GM19395 (cell line): ENCODE data around the gene GIPC1.
"Not testable (repeated sequence)": the region's sequence is repeated elsewhere in the genome, so short reads cannot be mapped to it uniquely, and the experiment has no call there.

Experiments used
- ATAC-seq: cut with Tn5 transposase; IDR thresholded peaks from one replicate; pipeline ENCODE4 v1.9.1; 2021; ENCODE audit warnings: mild to moderate bottlenecking, moderate library complexity; ENCODE audit not compliant: unreplicated experiment

The GIPC1 gene

GRCh38 chr19:14519245-14519859, 23.4 kb upstream of the GIPC1 start:
- no peak for ATAC-seq

GRCh38 chr19:14517840-14518505, 22.0 kb upstream of the GIPC1 start, which contains the start of gene DNAJB1:
DNAJB1 (minus strand) TSS chr19:14518397; CDS start chr19:14518349, 48 bp downstream.
- peak; percentile 57 for ATAC-seq

- ATAC-seq, result peak; percentile 1
Observed at GRCh38 chr19:14517446-14517839, 21.5 kb upstream of the GIPC1 start.

- ATAC-seq, result no peak
Observed at GRCh38 chr19:14516746-14517438, 21.0 kb upstream of the GIPC1 start.

- no peak for ATAC-seq
Observed at GRCh38 chr19:14516048-14516534, 20.2 kb upstream of the GIPC1 start.

GRCh38 chr19:14515501-14516047, 19.6 kb upstream of the GIPC1 start:
- ATAC-seq, result no peak

GRCh38 chr19:14514215-14514863, 18.4 kb upstream of the GIPC1 start:
- no peak for ATAC-seq

GRCh38 chr19:14512406-14512961, 16.6 kb upstream of the GIPC1 start:
- no peak for ATAC-seq

GRCh38 chr19:14511229-14511593, 15.3 kb upstream of the GIPC1 start:
- ATAC-seq, result no peak

GRCh38 chr19:14510311-14511228, 14.6 kb upstream of the GIPC1 start:
- no peak for ATAC-seq

GRCh38 chr19:14507704-14508542, 12.0 kb upstream of the GIPC1 start:
- ATAC-seq, result no peak

- no peak for ATAC-seq
Observed at GRCh38 chr19:14505488-14506239, 9.7 kb upstream of the GIPC1 start.

- ATAC-seq, result not testable (repeated sequence)
Observed at GRCh38 chr19:14504575-14504974, 8.6 kb upstream of the GIPC1 start.

- no peak for ATAC-seq
Observed at GRCh38 chr19:14503285-14503684, 7.4 kb upstream of the GIPC1 start.

- ATAC-seq, result no peak
Observed at GRCh38 chr19:14502334-14503092, 6.6 kb upstream of the GIPC1 start.

GRCh38 chr19:14497228-14497921, 1.4 kb upstream of the GIPC1 start:
- no peak for ATAC-seq

GRCh38 chr19:14496834-14497227, 904 bp upstream of the GIPC1 start:
- no peak for ATAC-seq
